Neural progenitor cell (in vitro differentiated cells): ENCODE data around the gene SMCO2.

Source experiments
- EZH2 ChIP-seq: fragments of 200-600 bp; sonication (generic); IDR thresholded peaks from 2 replicates; pipeline ENCODE4 v1.6.1; 2017; ENCODE audit warnings: antibody characterized with exemption, mild to moderate bottlenecking, moderate library complexity
- EZH2phosphoT487 ChIP-seq: fragments of 200-600 bp; sonication (generic); IDR thresholded peaks from 2 replicates; pipeline ENCODE4 v1.6.1; 2017; ENCODE audit warnings: antibody characterized with exemption
- TF ChIP-seq, protein P1 (sequence below): fragments of 200-600 bp; sonication (generic); IDR thresholded peaks from 2 replicates; pipeline ENCODE4 v1.5.1; 2017; ENCODE audit warnings: antibody characterized with exemption, mild to moderate bottlenecking

- TF ChIP-seq, protein P1, sequence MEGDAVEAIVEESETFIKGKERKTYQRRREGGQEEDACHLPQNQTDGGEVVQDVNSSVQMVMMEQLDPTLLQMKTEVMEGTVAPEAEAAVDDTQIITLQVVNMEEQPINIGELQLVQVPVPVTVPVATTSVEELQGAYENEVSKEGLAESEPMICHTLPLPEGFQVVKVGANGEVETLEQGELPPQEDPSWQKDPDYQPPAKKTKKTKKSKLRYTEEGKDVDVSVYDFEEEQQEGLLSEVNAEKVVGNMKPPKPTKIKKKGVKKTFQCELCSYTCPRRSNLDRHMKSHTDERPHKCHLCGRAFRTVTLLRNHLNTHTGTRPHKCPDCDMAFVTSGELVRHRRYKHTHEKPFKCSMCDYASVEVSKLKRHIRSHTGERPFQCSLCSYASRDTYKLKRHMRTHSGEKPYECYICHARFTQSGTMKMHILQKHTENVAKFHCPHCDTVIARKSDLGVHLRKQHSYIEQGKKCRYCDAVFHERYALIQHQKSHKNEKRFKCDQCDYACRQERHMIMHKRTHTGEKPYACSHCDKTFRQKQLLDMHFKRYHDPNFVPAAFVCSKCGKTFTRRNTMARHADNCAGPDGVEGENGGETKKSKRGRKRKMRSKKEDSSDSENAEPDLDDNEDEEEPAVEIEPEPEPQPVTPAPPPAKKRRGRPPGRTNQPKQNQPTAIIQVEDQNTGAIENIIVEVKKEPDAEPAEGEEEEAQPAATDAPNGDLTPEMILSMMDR, result no peak
- TF ChIP-seq EZH2 (no peak), EZH2phosphoT487 (no peak)
Observed at GRCh38 chr12:27515671-27516070, 69.1 kb downstream of the SMCO2 start.
